Psoas muscle (tissue), 8 donors: ENCODE data around the gene PYGM. TPM values are rescaled to one million over a fixed set of nuclear protein-coding genes. Genes with fewer than 3 reads are reported as not detected.

Experiments used
- ATAC-seq, 4 donors: fragments of 200-7000 bp; cut with Tn5 transposase; one replicate each; pipeline ENCODE4 v1.9.1; 2020; ENCODE audit warnings: moderate library complexity in 3 of 4, mild to moderate bottlenecking in 2 of 4
- DNase-seq, 2 donors: peaks; one replicate each; pipeline ENCODE4 v3.0.0-alpha.2; 2020
- H3K27ac ChIP-seq: fragments of 200-600 bp; one replicate; pipeline ENCODE4 v1.8.0; 2022
- H3K27me3 ChIP-seq, 3 donors: fragments of 200-600 bp in 1 of 3; one replicate each; pipeline versions ENCODE4 v1.6.1 to v1.8.0; 2013 to 2022; ENCODE audit warnings: low read length in 2 of 3, mild to moderate bottlenecking in 2 of 3, moderate library complexity in 1 of 3; ENCODE audit not compliant: insufficient read depth in 3 of 3
- H3K36me3 ChIP-seq, 2 donors: fragments of 200-600 bp in 1 of 2; one replicate each; pipeline versions ENCODE4 v1.6.1 to v1.8.0; 2013 to 2022; ENCODE audit warnings: low read depth in 1 of 2, mild to moderate bottlenecking in 1 of 2, moderate library complexity in 1 of 2; ENCODE audit not compliant: insufficient read depth in 1 of 2
- H3K4me1 ChIP-seq: fragments of 200-600 bp; one replicate; pipeline ENCODE4 v1.8.0; 2022
- H3K4me3 ChIP-seq: fragments of 200-600 bp; one replicate; pipeline ENCODE4 v1.8.0; 2022; ENCODE audit warnings: mild to moderate bottlenecking
- H3K9me3 ChIP-seq: fragments of 200-600 bp; one replicate; pipeline ENCODE4 v1.8.0; 2022
- CTCF ChIP-seq: fragments of 200-600 bp; IDR thresholded peaks from one replicate; pipeline ENCODE4 v1.8.0; 2022; ENCODE audit warnings: antibody characterized with exemption
- WGBS, 3 donors: extraction: QIAGEN DNeasy Blood & Tissue Kit; methylation state at CpG; one replicate each; pipeline versions ENCODE4 v1.1.6 to v1.1.7; 2013; 5-methylcytosine and 5-hydroxymethylcytosine counted together
- intact Hi-C, 2 donors: fragments of 100-400 bp; cut with DNase I; formaldehyde crosslinking; loops; one replicate each; pipeline versions ENCODE4 v1.11.0 to v1.14.2; 2022
- polyA plus RNA-seq, 3 donors: library from polyadenylated mRNA; stranded (reverse); fragments of 200-250 nt; gene quantifications; one replicate each; pipeline ENCODE4 v1.2.3, GENCODE V29; 2013
- total RNA-seq, 4 donors: library from RNA; stranded (reverse); fragmentation: NEBNext Ultra II Directional in 2 of 4; extraction: Animal tissue kit (Norgen Biotek cat#: 25700) in 2 of 4; gene quantifications; one replicate each; pipeline versions ENCODE4 v1.2.1 to v1.2.4, GENCODE V29; 2021 to 2023
- donor health status: healthy with polysubstance abuse.
- donor health status: DM: no; HTN: no; CAD: no; lungs with moderate emphysema.
- donor health status: Bipolar disorder and iron deficiency.
- donor health status: healthy.
- donor health status: DM: yes; HTN: yes; CAD: no.
- donor health status: DM: no; HTN: no; CAD: no.
- donor health status: DM: no; HTN: no; CAD: no.
- donor health status: DM: yes; HTN: yes; CAD: no.

The PYGM gene
- total and polyA plus RNA-seq, 7 donors, result 511 to 2,203 (median 1,729) TPM

GRCh38 chr11:64765291-64765850, 5.6 kb upstream of the PYGM start:
- Histone ChIP-seq H3K36me3 (peaks cover 33 to 80% of the 10 kb centered on the region in 2 donors), H3K27me3 (no peaks in the 10 kb centered on the region), H3K9me3 (no peaks in the 10 kb centered on the region), H3K4me1 (peaks cover 61% of the 10 kb centered on the region), H3K27ac (peak overlapping the region; percentile 85), H3K4me3 (no peak overlapping the region)
- DNase-seq (peak; percentile 44 to 74), ATAC-seq (no peak)
- peak; percentile 31 for TF ChIP-seq CTCF
- intact Hi-C loops, result no loop called here
- WGBS, 3 donors, result 62 to 78% (median 67%) methylated on average over 29 to 30 of the region's 30 CpGs

DNA sequence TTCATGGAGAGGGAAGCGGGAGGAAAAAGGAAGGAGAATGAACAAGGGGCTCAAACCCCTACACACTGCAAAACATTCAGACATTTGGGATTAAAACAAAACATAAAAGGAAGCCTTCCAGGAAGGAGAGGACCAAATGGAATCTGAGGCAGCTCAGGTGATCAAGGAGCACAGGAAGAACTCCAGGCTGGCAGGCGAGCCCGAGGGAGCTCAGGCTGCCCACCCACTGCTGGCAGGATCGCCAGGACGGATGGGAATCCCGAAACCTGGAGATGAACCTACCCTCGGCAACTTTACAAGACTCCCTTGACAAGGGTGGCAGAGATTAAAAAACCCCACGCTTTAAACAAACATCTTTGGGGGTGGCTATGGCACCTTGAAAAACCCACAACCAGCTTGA, 5.0 kb upstream of the PYGM start:
- Histone ChIP-seq H3K4me3 (no peak overlapping the region), H3K4me1 (peaks cover 67% of the 10 kb centered on the region), H3K27me3 (no peaks in the 10 kb centered on the region), H3K36me3 (peaks cover 29 to 74% of the 10 kb centered on the region in 2 donors), H3K27ac (peak overlapping the region; percentile 85), H3K9me3 (no peaks in the 10 kb centered on the region)
- no peak for ATAC-seq
- TF ChIP-seq CTCF, result no peak
- DNase-seq, result peak in 1 of 2 donors; percentile 19
- WGBS, 3 donors, result 44 to 62% (median 56%) methylated on average over 8 of the region's 8 CpGs
- intact Hi-C loops, result no loop called here

GRCh38 chr11:64764040-64764611, 4.4 kb upstream of the PYGM start:
- intact Hi-C loops, result no loop called here
- peak in 1 of 2 donors; percentile 50 for DNase-seq
- Histone ChIP-seq H3K4me3 (peak overlapping the region; percentile 28), H3K9me3 (no peaks in the 10 kb centered on the region), H3K27ac (peak overlapping the region; percentile 85), H3K27me3 (no peaks in the 10 kb centered on the region), H3K36me3 (peaks cover 23 to 68% of the 10 kb centered on the region in 2 donors), H3K4me1 (peaks cover 71% of the 10 kb centered on the region)
- no peak for TF ChIP-seq CTCF
- no peak for ATAC-seq
- 27 to 40% (median 30%) methylated on average over 11 of the region's 11 CpGs for WGBS, 3 donors

- WGBS, 3 donors, result 25 to 38% (median 27%) methylated on average over 6 of the region's 6 CpGs
- Histone ChIP-seq H3K27ac (peak overlapping the region; percentile 85), H3K36me3 (peaks cover 19 to 62% of the 10 kb centered on the region in 2 donors), H3K9me3 (no peaks in the 10 kb centered on the region), H3K4me1 (peaks cover 74% of the 10 kb centered on the region), H3K27me3 (no peaks in the 10 kb centered on the region), H3K4me3 (peak overlapping the region; percentile 28)
- TF ChIP-seq CTCF, result no peak
- ATAC-seq, result no peak
- peak; percentile 19 to 60 for DNase-seq
- intact Hi-C loops, result no loop called here
Observed at GRCh38 chr11:64763526-64764039, 3.8 kb upstream of the PYGM start.
